ENCODE measurements around the gene SPTBN4. TPM values are rescaled to one million over a fixed set of nuclear protein-coding genes. Genes with fewer than 3 reads are reported as not detected.

The SPTBN4 gene
- total RNA-seq, 1 experiment from 2014 or later = 0.63 TPM

- no TSS peak for BruUV-seq (replicated peaks)
- H3K27me3 Mint-ChIP-seq (ENCODE audit: insufficient read depth, unreplicated experiment) = peaks cover 9% of the 10 kb centered on the region
- peaks cover 7% of the 10 kb centered on the region for H3K4me1 Mint-ChIP-seq (ENCODE audit: insufficient read depth, unreplicated experiment)
- TF ChIP-seq, protein P1, sequence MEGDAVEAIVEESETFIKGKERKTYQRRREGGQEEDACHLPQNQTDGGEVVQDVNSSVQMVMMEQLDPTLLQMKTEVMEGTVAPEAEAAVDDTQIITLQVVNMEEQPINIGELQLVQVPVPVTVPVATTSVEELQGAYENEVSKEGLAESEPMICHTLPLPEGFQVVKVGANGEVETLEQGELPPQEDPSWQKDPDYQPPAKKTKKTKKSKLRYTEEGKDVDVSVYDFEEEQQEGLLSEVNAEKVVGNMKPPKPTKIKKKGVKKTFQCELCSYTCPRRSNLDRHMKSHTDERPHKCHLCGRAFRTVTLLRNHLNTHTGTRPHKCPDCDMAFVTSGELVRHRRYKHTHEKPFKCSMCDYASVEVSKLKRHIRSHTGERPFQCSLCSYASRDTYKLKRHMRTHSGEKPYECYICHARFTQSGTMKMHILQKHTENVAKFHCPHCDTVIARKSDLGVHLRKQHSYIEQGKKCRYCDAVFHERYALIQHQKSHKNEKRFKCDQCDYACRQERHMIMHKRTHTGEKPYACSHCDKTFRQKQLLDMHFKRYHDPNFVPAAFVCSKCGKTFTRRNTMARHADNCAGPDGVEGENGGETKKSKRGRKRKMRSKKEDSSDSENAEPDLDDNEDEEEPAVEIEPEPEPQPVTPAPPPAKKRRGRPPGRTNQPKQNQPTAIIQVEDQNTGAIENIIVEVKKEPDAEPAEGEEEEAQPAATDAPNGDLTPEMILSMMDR (IDR thresholded peaks at IDR 0.05; ENCODE audit: unreplicated experiment) = no peak
- ChIA-PET CTCF (interaction anchor here (0.5 to 1.6 kb wide), 7 partner anchors 9 to 499 kb away, joined by 3 to 5 read pairs (median 4); no protein-coding TSS in a partner anchor), POLR2A (interaction anchor here (0.6 to 1.6 kb wide), 2 partner anchors 48 to 103 kb away, joined by 4 read pairs; no protein-coding TSS in a partner anchor)
- no peak overlapping the region for H3K27ac Mint-ChIP-seq (ENCODE audit: low read depth, unreplicated experiment)
- no peak for DNase-seq (ENCODE audit: unreplicated experiment)
- H3K4me3 Mint-ChIP-seq (ENCODE audit: unreplicated experiment) = no peak overlapping the region
- no peaks in the 10 kb centered on the region for H3K36me3 Mint-ChIP-seq (ENCODE audit: insufficient read depth, unreplicated experiment)
- no peaks in the 10 kb centered on the region for H3K9me3 Mint-ChIP-seq (ENCODE audit: unreplicated experiment)
- intact Hi-C loops (cut with micrococcal nuclease) = loop anchor here (5.0 to 10.0 kb wide), 2 partner anchors 62 to 379 kb away; no protein-coding TSS in a partner anchor
Measured at GRCh38 chr19:40524133-40524549, 57.3 kb downstream of the SPTBN4 start.

DNA sequence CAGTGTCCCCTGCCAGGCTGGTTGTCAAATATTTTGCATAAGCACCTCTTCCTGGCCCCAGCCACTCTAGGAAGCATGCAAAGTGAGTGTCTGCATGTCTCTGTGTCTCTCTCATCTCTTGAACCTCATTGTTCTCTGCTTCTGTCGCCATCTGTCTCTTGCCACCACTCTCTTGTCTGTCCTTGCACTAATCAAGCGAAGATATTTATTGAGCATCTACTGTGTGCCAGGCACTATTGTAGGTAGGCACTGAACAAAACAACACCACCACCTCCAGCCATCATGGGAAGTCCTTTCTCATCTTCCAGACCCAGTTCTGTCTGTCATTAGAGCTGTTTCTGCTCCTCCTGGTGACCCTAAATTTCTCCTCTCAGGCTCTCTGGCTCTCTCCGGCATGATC, 57.9 kb downstream of the SPTBN4 start:
- BruUV-seq (replicated peaks) = no TSS peak
- H3K27me3 Mint-ChIP-seq (ENCODE audit: insufficient read depth, unreplicated experiment) = peaks cover 4% of the 10 kb centered on the region
- ChIA-PET POLR2A (interaction anchor here (0.6 kb wide), 1 partner anchor 48 kb away, joined by 4 read pairs; no protein-coding TSS in a partner anchor), CTCF (interaction anchor here (0.7 to 1.6 kb wide), 7 partner anchors 8 to 498 kb away, joined by 3 to 5 read pairs (median 4); no protein-coding TSS in a partner anchor)
- no peak for DNase-seq (ENCODE audit: unreplicated experiment)
- H3K4me1 Mint-ChIP-seq (ENCODE audit: insufficient read depth, unreplicated experiment) = peaks cover 7% of the 10 kb centered on the region
- H3K9me3 Mint-ChIP-seq (ENCODE audit: unreplicated experiment) = no peaks in the 10 kb centered on the region
- TF ChIP-seq, protein P1 (IDR thresholded peaks at IDR 0.05; ENCODE audit: unreplicated experiment) = no peak
- intact Hi-C loops (cut with micrococcal nuclease) = loop anchor here (5.0 to 10.0 kb wide), 2 partner anchors 62 to 380 kb away; no protein-coding TSS in a partner anchor
- H3K4me3 Mint-ChIP-seq (ENCODE audit: unreplicated experiment) = no peak overlapping the region
- no peaks in the 10 kb centered on the region for H3K36me3 Mint-ChIP-seq (ENCODE audit: insufficient read depth, unreplicated experiment)
- no peak overlapping the region for H3K27ac Mint-ChIP-seq (ENCODE audit: low read depth, unreplicated experiment)

DNA sequence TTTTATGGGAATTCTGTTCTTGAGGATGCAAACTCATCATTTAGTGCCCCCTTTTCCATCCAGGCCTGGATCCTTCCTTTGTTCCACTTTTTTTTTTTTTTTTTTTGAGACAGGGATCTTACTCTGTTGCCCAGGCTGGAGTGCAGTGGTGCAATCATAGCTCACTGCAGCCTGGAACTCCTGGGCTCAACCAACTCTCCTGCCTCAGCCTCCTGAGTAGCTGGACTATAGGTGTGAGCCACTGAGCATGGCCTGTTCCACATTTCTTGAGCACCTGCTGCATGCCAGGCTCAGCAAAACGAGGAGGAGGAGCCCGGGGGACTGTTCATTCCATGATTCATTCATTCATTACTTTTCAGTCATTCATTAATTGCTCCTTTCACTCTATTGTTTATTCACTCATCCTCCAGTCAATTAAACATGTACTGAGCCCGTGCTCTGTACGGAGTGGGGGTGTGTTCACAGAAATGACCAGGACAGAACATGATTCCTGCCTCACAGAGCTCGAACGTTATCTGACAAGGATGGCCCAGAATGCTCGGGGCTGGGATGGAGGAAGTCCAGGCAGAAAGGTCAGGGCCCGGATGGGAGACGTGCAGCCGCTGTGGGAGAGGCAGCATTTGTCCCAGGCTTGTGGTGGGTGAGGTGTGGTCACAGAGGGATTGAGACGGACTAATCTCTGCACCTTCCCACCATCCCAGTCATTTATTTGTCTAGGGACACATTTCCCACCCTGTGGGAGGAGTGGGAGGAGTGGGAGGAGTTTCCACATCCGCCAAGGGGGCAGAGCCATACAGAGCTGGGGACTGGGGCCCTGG, 58.6 kb downstream of the SPTBN4 start:
- Mint-ChIP-seq H3K27me3 (ENCODE audit: insufficient read depth, unreplicated experiment) (no peaks in the 10 kb centered on the region), H3K4me1 (ENCODE audit: insufficient read depth, unreplicated experiment) (peaks cover 7% of the 10 kb centered on the region), H3K27ac (ENCODE audit: low read depth, unreplicated experiment) (no peak overlapping the region), H3K9me3 (ENCODE audit: unreplicated experiment) (no peaks in the 10 kb centered on the region), H3K36me3 (ENCODE audit: insufficient read depth, unreplicated experiment) (no peaks in the 10 kb centered on the region), H3K4me3 (ENCODE audit: unreplicated experiment) (no peak overlapping the region)
- no peak for DNase-seq (ENCODE audit: unreplicated experiment)
- BruUV-seq (replicated peaks) = no TSS peak
- intact Hi-C loops (cut with micrococcal nuclease) = loop anchor here (10.0 kb wide), 1 partner anchor 381 kb away; no protein-coding TSS in a partner anchor
- ChIA-PET POLR2A (interaction anchor here (1.2 kb wide), 1 partner anchor 60 kb away, joined by 5 read pairs; the partner anchor contains the start of gene BLVRB), CTCF (interaction anchor here (0.8 to 1.6 kb wide), 4 partner anchors 7 to 243 kb away, joined by 3 to 5 read pairs (median 4); no protein-coding TSS in a partner anchor)
- TF ChIP-seq, protein P1 (IDR thresholded peaks at IDR 0.05; ENCODE audit: unreplicated experiment) = no peak

DNA sequence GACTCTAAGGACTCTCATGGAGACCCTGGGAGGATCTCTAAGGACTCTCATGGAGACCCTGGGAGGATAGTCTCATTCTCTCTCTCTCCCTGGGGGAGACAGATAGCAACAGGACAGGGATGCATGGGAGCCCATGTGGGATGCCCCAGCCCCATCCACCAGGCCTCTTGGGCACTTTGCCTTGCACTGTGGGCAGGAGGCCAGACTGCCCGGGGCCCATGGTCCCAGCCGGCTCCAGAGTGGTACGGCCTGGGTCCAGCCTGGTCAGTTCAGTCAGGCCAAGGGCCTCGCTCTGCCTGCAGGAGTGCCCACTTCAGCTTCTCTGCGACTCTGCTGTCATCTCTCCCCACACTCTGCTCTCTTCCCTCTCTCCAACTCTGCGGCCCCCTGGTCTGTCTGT, 61.3 kb downstream of the SPTBN4 start:
- Mint-ChIP-seq H3K4me1 (ENCODE audit: insufficient read depth, unreplicated experiment) (peaks cover 14% of the 10 kb centered on the region), H3K36me3 (ENCODE audit: insufficient read depth, unreplicated experiment) (no peaks in the 10 kb centered on the region), H3K4me3 (ENCODE audit: unreplicated experiment) (no peak overlapping the region), H3K27ac (ENCODE audit: low read depth, unreplicated experiment) (no peak overlapping the region), H3K27me3 (ENCODE audit: insufficient read depth, unreplicated experiment) (no peaks in the 10 kb centered on the region), H3K9me3 (ENCODE audit: unreplicated experiment) (no peaks in the 10 kb centered on the region)
- DNase-seq (ENCODE audit: unreplicated experiment) = no peak
- ChIA-PET CTCF (interaction anchor here (0.7 kb wide), 2 partner anchors 13 to 93 kb away, joined by 3 to 4 read pairs; no protein-coding TSS in a partner anchor), POLR2A (no interaction called here)
- BruUV-seq (replicated peaks) = no TSS peak
- intact Hi-C loops (cut with micrococcal nuclease) = loop anchor here (2.0 to 10.0 kb wide), 2 partner anchors 107 to 383 kb away; no protein-coding TSS in a partner anchor
- TF ChIP-seq, protein P1 (IDR thresholded peaks at IDR 0.05; ENCODE audit: unreplicated experiment) = no peak
